HepG2 (cell line): ENCODE data around the gene RILPL1. TPM values are rescaled to one million over a fixed set of nuclear protein-coding genes. Genes with fewer than 3 reads are reported as not detected.

Experiments used
- ATAC-seq: fragments of 200-7000 bp; cut with Tn5 transposase; 3 replicates; pipeline ENCODE4 v1.9.1; 2020; ENCODE audit warnings: mild to moderate bottlenecking, moderate library complexity
- BruUV-seq: library from RNA; stranded (reverse); fragments of 400-500 nt; replicated peaks from 2 replicates; lab custom pipeline; 2021; lab: Mats Ljungman, UMichigan
- CTCF ChIA-PET: fragments of 300-600 bp; formaldehyde crosslinking; extraction: SDS; loops from one replicate; lab custom pipeline; 2021; ENCODE audit warnings: low total read pairs, inconsistent platforms, low intra/inter-chr PET ratio; lab: Yijun Ruan, JAX
- POLR2A ChIA-PET: fragments of 350-600 bp; sonication (Branson Sonifier 250); formaldehyde crosslinking; loops from one replicate; lab custom pipeline; 2020; ENCODE audit warnings: antibody characterized with exemption, inconsistent platforms; lab: Yijun Ruan, JAX
- DNase-seq: peaks from one replicate; pipeline ENCODE4 v3.0.0-alpha.2; 2015; ENCODE audit warnings: low spot score
- FAIRE-seq: peaks from 3 replicates; lab custom pipeline; 2011; peaks lifted over from hg19 to GRCh38; lab: Jason Lieb, UNC
- H2AFZ ChIP-seq: one replicate; pipeline ENCODE4 v1.6.1; 2011; ENCODE audit warnings: low read length, inconsistent platforms
- H3K27ac ChIP-seq: fragments of 300-600 bp; 3 replicates; pipeline ENCODE4 v1.8.0; 2011; ENCODE audit warnings: mixed run types, mild to moderate bottlenecking, mixed read lengths, low read length, inconsistent platforms; ENCODE audit not compliant: insufficient read depth; ENCODE audit errors: extremely low read length
- H3K27me3 ChIP-seq, 2 experiments: fragments of 200-600 bp in 1 of 2; 2 replicates in 1 of 2; 3 replicates in 1 of 2; pipeline versions ENCODE4 v1.6.0 to v1.8.0; 2011; ENCODE audit warnings: low read length in 2 of 2, mild to moderate bottlenecking in 2 of 2, moderate library complexity in 2 of 2, inconsistent platforms in 1 of 2; ENCODE audit not compliant: insufficient read depth in 2 of 2, control insufficient read depth in 1 of 2
- H3K36me3 ChIP-seq, 2 experiments: fragments of 200-600 bp in 1 of 2; replicated peaks in 1 of 2; 2 replicates in 1 of 2; 3 replicates in 1 of 2; pipeline versions ENCODE4 v1.5.1 to v1.8.0; 2011; ENCODE audit warnings: low read length in 2 of 2, inconsistent platforms in 1 of 2; ENCODE audit not compliant: insufficient read depth in 2 of 2, control insufficient read depth in 1 of 2
- H3K4me1 ChIP-seq: 2 replicates; pipeline ENCODE4 v1.5.1; 2012; ENCODE audit warnings: low read length, inconsistent platforms; ENCODE audit not compliant: insufficient read depth
- H3K4me2 ChIP-seq: 2 replicates; pipeline ENCODE4 v1.6.0; 2011; ENCODE audit warnings: low read depth, low read length, inconsistent platforms
- H3K4me3 ChIP-seq, 3 experiments: fragments of 200-600 bp in 1 of 3; sonication (generic), shearing (Covaris generic) in 1 of 3; replicated peaks in 1 of 3; 2 replicates each; pipeline ENCODE4 v1.5.1; 2011 to 2016; ENCODE audit warnings: low read length in 3 of 3, inconsistent platforms in 2 of 3, low read depth in 2 of 3, mild to moderate bottlenecking in 2 of 3, control low read depth in 1 of 3, mixed read lengths in 1 of 3; ENCODE audit not compliant: insufficient read depth in 1 of 3
- H3K79me2 ChIP-seq: one replicate; pipeline ENCODE4 v1.6.1; 2011; ENCODE audit warnings: low read length, inconsistent platforms; ENCODE audit not compliant: insufficient read depth
- H3K9ac ChIP-seq: 2 replicates; pipeline ENCODE4 v1.6.0; 2011; ENCODE audit warnings: mild to moderate bottlenecking, low read depth, low read length, inconsistent platforms; ENCODE audit not compliant: insufficient read depth
- H3K9me3 ChIP-seq: 2 replicates; pipeline ENCODE4 v1.5.1; 2012; ENCODE audit warnings: mild to moderate bottlenecking, low read length
- H4K20me1 ChIP-seq: 2 replicates; pipeline ENCODE4 v1.6.0; 2011; ENCODE audit warnings: inconsistent platforms, mild to moderate bottlenecking, low read length, moderate library complexity; ENCODE audit not compliant: insufficient read depth
- PHF20 ChIP-seq: sonication (generic); formaldehyde crosslinking; IDR thresholded peaks from 2 replicates; pipeline ENCODE4 v1.5.0; 2020; ENCODE audit warnings: mild to moderate bottlenecking, missing genetic modification reagents
- RAD51 ChIP-seq: fragments of 450-650 bp; IDR thresholded peaks from 2 replicates; pipeline ENCODE4 v1.6.1; 2016; ENCODE audit warnings: borderline replicate concordance
- SNAPC5 ChIP-seq: sonication (generic); formaldehyde crosslinking; IDR thresholded peaks from 2 replicates; pipeline ENCODE4 v1.8.1; 2023; ENCODE audit warnings: mild to moderate bottlenecking, missing genetic modification reagents, borderline replicate concordance
- SRSF9 ChIP-seq: fragments of 200-400 bp; formaldehyde crosslinking; IDR thresholded peaks from 2 replicates; pipeline ENCODE4 v1.6.1; 2018; ENCODE audit warnings: borderline replicate concordance, mild to moderate bottlenecking, low read depth, low read length; ENCODE audit not compliant: insufficient read depth, poor library complexity, severe bottlenecking
- ZBTB46 ChIP-seq: sonication (generic); formaldehyde crosslinking; IDR thresholded peaks from 2 replicates; pipeline ENCODE4 v1.4.0; 2020; ENCODE audit warnings: mild to moderate bottlenecking, missing genetic modification reagents, borderline replicate concordance
- ZNF83 ChIP-seq: sonication (generic); formaldehyde crosslinking; IDR thresholded peaks from 2 replicates; pipeline ENCODE4 v1.4.0; 2020; ENCODE audit warnings: missing genetic modification reagents, mild to moderate bottlenecking, borderline replicate concordance
- WGBS: methylation state at CpG from one replicate; pipeline ENCODE4 v1.1.6; 2017; ENCODE audit warnings: low lambda C conversion rate; 5-methylcytosine and 5-hydroxymethylcytosine counted together
- in situ Hi-C: cut with HindIII; loops from 2 replicates; pipeline ENCODE4 v1.10.0; 2017; ENCODE audit warnings: low pct_unique_long_range_greater_than_20kb; ENCODE audit not compliant: extremely low pct_ligation_motif_present
- intact Hi-C: fragments of 100-400 bp; cut with micrococcal nuclease; formaldehyde crosslinking; loops from one replicate; pipeline ENCODE4 v1.10.0; 2022; ENCODE audit not compliant: unreplicated experiment
- polyA plus RNA-seq, 8 experiments: library from polyadenylated mRNA; depleted of rRNA in 3 of 8; stranded (reverse) in 7 of 8; unstranded in 1 of 8; fragments of >200 nt; fragmentation: Illumina TruSeq in 4 of 8; extraction: Trizol in 4 of 8; gene quantifications; 2 replicates each; pipeline versions ENCODE4 v1.2.1 to v1.2.3, GENCODE V29; 2011 to 2016; ENCODE audit warnings: low read depth in 4 of 8, missing spikeins in 1 of 8, mixed read lengths in 1 of 8; ENCODE audit not compliant: insufficient read depth in 1 of 8
- total RNA-seq, 5 experiments: library from RNA; depleted of rRNA; stranded (reverse); fragments of >200 nt; fragmentation: Illumina TruSeq; extraction: Trizol; gene quantifications; 2 replicates each; pipeline ENCODE4 v1.2.3, GENCODE V29; 2016; ENCODE audit warnings: low read depth in 1 of 5

Gene RILPL1
- total and polyA plus RNA-seq, 2 of the 13 experiments (the other 11 are each of a cell fraction or from before 2014, with no cell fraction given) = 5.8 to 28.4 TPM

- Histone ChIP-seq H3K79me2 (no peaks in the 10 kb centered on the region), H3K27ac (no peak overlapping the region), H3K9ac (no peak overlapping the region), H3K4me3 (no peak overlapping the region), H3K9me3 (no peaks in the 10 kb centered on the region), H3K36me3 (peaks cover 5 to 14% of the 10 kb centered on the region in 2 experiments; a peak in 4 of 5 replicates), H3K27me3 (no peaks in the 10 kb centered on the region), H2AFZ (no peak overlapping the region), H4K20me1 (no peaks in the 10 kb centered on the region), H3K4me2 (no peak overlapping the region), H3K4me1 (no peaks in the 10 kb centered on the region)
- ChIA-PET POLR2A (no interaction called here), CTCF (no interaction called here)
- intact Hi-C loops = no loop called here
- 97% methylated on average over 18 of the region's 18 CpGs for WGBS
- no TSS peak for BruUV-seq
- no peak for TF ChIP-seq SRSF9
- TF ChIP-seq SNAPC5 (CRISPR knock-in tag) = no peak
- TF ChIP-seq PHF20 = no peak
- no peak for TF ChIP-seq ZBTB46 (CRISPR knock-in tag)
- no peak for TF ChIP-seq RAD51
- TF ChIP-seq ZNF83 (CRISPR knock-in tag) = no peak
- no peak for ATAC-seq
- no peak for FAIRE-seq
- DNase-seq = no peak
- in situ Hi-C loops = no loop called here
Observed at GRCh38 chr12:123483602-123484248, 49.8 kb downstream of the RILPL1 start.
